ENCODE data around the gene NR2F2. TPM values are rescaled to one million over a fixed set of nuclear protein-coding genes. Genes with fewer than 3 reads are reported as not detected.

Gene NR2F2
- total and polyA plus RNA-seq, 2 of the 13 experiments (the other 11 are each of a cell fraction or from before 2014, with no cell fraction given), result 3.5 to 4.7 TPM

DNA sequence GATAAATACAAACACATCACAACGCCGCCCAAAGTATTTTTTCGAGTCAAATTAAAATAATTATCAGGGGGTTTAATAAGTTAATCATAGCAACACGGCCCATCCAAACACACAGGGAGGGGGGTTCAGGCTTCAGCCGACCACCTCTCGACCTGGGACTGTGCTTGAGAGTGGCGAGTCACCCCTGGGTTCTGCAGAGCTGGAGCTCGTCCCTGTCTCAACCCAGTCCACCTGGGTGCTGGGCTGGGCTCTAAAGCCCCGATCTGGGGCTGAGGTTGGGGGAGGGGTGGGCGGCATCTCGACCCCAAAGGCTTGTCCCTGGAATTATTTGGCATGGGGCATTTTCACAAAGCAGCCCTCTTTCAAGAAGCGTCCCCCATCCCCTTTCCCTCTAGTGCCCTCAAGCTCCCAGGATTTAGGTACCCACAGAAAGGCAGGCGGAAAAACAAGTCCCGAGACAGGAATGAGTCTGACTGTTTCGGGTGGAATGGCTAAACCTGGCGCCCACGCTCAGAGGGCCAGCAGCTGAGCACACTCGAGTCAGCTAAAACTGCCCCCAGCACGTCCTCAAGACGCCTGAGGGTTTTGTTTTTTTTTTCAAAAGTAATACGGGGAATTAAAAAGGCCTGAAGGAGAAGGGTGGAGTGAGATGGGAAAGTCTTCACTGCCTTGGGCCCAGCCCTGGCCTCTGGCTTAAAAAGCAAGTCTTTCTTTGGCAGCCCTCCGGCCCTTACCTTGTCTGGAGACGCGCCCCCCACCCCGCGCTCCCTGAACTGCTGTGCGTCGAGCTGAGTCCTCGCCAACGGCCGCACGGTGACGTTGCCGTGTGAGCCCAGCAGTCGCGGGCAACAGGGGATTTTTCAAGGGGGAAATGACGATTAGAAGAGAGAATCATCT is 32.5 kb downstream of the NR2F2 start:
- no peak for TF ChIP-seq JDP2 (CRISPR knock-in tag; IDR thresholded peaks at IDR 0.05; ENCODE audit: borderline replicate concordance)
- Histone ChIP-seq H3K4me3 (replicated peaks in 1 of 3; ENCODE audit: insufficient read depth in 1 of 3, low read depth in 2 of 3, low read length in 3 of 3) (no peak overlapping the region), H3K27me3 (ENCODE audit: control insufficient read depth in 1 of 2, insufficient read depth in 2 of 2, low read length in 2 of 2) (no peaks in the 10 kb centered on the region), H3K36me3 (replicated peaks in 1 of 2; ENCODE audit: control insufficient read depth in 1 of 2, insufficient read depth in 2 of 2, low read length in 2 of 2) (no peaks in the 10 kb centered on the region), H2AFZ (ENCODE audit: low read length) (no peak overlapping the region), H3K27ac (ENCODE audit: extremely low read length, insufficient read depth, low read length) (no peak overlapping the region), H3K4me1 (ENCODE audit: insufficient read depth, low read length) (no peaks in the 10 kb centered on the region), H3K9me3 (ENCODE audit: low read length) (no peaks in the 10 kb centered on the region), H3K79me2 (ENCODE audit: insufficient read depth, low read length) (no peaks in the 10 kb centered on the region), H3K4me2 (ENCODE audit: low read depth, low read length) (no peak overlapping the region), H4K20me1 (ENCODE audit: insufficient read depth, low read length) (no peaks in the 10 kb centered on the region), H3K9ac (ENCODE audit: insufficient read depth, low read depth, low read length) (no peak overlapping the region)
- ATAC-seq (no peak), DNase-seq (ENCODE audit: low spot score) (no peak), FAIRE-seq (no peak)
- ChIA-PET CTCF (ENCODE audit: low intra/inter-chr PET ratio, low total read pairs) (no interaction called here), POLR2A (no interaction called here)
- WGBS (ENCODE audit: low lambda C conversion rate), result 72% methylated on average over 30 of the region's 37 CpGs
- in situ Hi-C loops (cut with HindIII; ENCODE audit: extremely low pct_ligation_motif_present, low pct_unique_long_range_greater_than_20kb), result loop anchor here (25.0 kb wide), 1 partner anchor 1399 kb away; no protein-coding TSS in a partner anchor
- no TSS peak for BruUV-seq (replicated peaks)
- intact Hi-C loops (cut with micrococcal nuclease; ENCODE audit: unreplicated experiment), result no loop called here

DNA sequence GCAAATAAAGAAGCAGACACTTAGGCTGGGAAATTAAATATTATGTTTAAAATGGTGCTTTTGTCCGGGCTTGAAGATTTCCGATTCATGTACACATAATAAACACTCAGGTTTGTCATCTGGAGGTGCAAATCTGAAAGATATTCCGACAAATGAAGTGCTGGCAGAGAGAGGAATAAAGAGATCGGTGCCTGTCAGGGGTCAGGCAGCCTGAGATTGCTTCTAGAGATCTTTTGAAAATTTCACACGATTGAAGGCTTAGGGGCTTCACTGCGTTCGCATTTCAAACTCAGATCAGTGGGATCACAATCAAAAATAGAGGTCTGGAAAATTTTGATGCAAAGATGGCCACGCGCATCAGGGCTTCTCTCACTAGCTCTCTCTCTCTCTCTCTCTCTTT is 33.2 kb downstream of the NR2F2 start:
- Histone ChIP-seq H3K79me2 (ENCODE audit: insufficient read depth, low read length) (no peaks in the 10 kb centered on the region), H3K27ac (ENCODE audit: extremely low read length, insufficient read depth, low read length) (no peak overlapping the region), H3K4me2 (ENCODE audit: low read depth, low read length) (no peak overlapping the region), H4K20me1 (ENCODE audit: insufficient read depth, low read length) (no peaks in the 10 kb centered on the region), H3K9me3 (ENCODE audit: low read length) (no peaks in the 10 kb centered on the region), H2AFZ (ENCODE audit: low read length) (no peak overlapping the region), H3K4me1 (ENCODE audit: insufficient read depth, low read length) (no peaks in the 10 kb centered on the region), H3K9ac (ENCODE audit: insufficient read depth, low read depth, low read length) (no peak overlapping the region), H3K27me3 (ENCODE audit: control insufficient read depth in 1 of 2, insufficient read depth in 2 of 2, low read length in 2 of 2) (no peaks in the 10 kb centered on the region; a peak in 1 of 5 replicates), H3K36me3 (replicated peaks in 1 of 2; ENCODE audit: control insufficient read depth in 1 of 2, insufficient read depth in 2 of 2, low read length in 2 of 2) (no peaks in the 10 kb centered on the region), H3K4me3 (replicated peaks in 1 of 3; ENCODE audit: insufficient read depth in 1 of 3, low read depth in 2 of 3, low read length in 3 of 3) (no peak overlapping the region)
- in situ Hi-C loops (cut with HindIII; ENCODE audit: extremely low pct_ligation_motif_present, low pct_unique_long_range_greater_than_20kb) (loop anchor here (25.0 kb wide), 1 partner anchor 1399 kb away; no protein-coding TSS in a partner anchor), intact Hi-C loops (cut with micrococcal nuclease; ENCODE audit: unreplicated experiment) (no loop called here)
- 68% methylated on average over 9 of the region's 9 CpGs for WGBS (ENCODE audit: low lambda C conversion rate)
- BruUV-seq (replicated peaks), result no TSS peak
- ChIA-PET POLR2A (no interaction called here), CTCF (ENCODE audit: low intra/inter-chr PET ratio, low total read pairs) (no interaction called here)
- TF ChIP-seq ZFX (CRISPR knock-in tag; IDR thresholded peaks at IDR 0.05; ENCODE audit: low read depth), result no peak
- no peak for TF ChIP-seq NCOA1 (CRISPR knock-in tag; IDR thresholded peaks at IDR 0.05)
- no peak for TF ChIP-seq CENPBD1 (CRISPR knock-in tag; IDR thresholded peaks at IDR 0.05; ENCODE audit: borderline replicate concordance, low read depth)
- no peak for TF ChIP-seq ZNF253 (CRISPR knock-in tag; IDR thresholded peaks at IDR 0.05; ENCODE audit: borderline replicate concordance)
- no peak for TF ChIP-seq REL (CRISPR knock-in tag; conservative IDR thresholded peaks at IDR 0.05)
- no peak for TF ChIP-seq KLF16 (CRISPR knock-in tag; IDR thresholded peaks at IDR 0.05)
- TF ChIP-seq, protein P1, sequence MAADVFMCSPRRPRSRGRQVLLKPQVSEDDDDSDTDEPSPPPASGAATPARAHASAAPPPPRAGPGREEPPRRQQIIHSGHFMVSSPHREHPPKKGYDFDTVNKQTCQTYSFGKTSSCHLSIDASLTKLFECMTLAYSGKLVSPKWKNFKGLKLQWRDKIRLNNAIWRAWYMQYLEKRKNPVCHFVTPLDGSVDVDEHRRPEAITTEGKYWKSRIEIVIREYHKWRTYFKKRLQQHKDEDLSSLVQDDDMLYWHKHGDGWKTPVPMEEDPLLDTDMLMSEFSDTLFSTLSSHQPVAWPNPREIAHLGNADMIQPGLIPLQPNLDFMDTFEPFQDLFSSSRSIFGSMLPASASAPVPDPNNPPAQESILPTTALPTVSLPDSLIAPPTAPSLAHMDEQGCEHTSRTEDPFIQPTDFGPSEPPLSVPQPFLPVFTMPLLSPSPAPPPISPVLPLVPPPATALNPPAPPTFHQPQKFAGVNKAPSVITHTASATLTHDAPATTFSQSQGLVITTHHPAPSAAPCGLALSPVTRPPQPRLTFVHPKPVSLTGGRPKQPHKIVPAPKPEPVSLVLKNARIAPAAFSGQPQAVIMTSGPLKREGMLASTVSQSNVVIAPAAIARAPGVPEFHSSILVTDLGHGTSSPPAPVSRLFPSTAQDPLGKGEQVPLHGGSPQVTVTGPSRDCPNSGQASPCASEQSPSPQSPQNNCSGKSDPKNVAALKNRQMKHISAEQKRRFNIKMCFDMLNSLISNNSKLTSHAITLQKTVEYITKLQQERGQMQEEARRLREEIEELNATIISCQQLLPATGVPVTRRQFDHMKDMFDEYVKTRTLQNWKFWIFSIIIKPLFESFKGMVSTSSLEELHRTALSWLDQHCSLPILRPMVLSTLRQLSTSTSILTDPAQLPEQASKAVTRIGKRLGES (CRISPR knock-in tag; IDR thresholded peaks at IDR 0.05; ENCODE audit: borderline replicate concordance), result no peak
- TF ChIP-seq HNRNPH1 (optimal IDR thresholded peaks at IDR 0.05; ENCODE audit: low read depth, low read length), result no peak
- no peak for TF ChIP-seq ZNF24 (IDR thresholded peaks at IDR 0.05)
- ATAC-seq, result no peak
- no peak for DNase-seq (ENCODE audit: low spot score)
- no peak for FAIRE-seq
